H9 (cell line): Measurements from ENCODE around the gene FAM120A. TPM values are rescaled to one million over a fixed set of nuclear protein-coding genes. Genes with fewer than 3 reads are reported as not detected.

Experiments
- DNase-seq: peaks from one replicate; pipeline ENCODE4 v3.0.0-alpha.2; 2017
- H2AFZ ChIP-seq: one replicate; pipeline ENCODE4 v1.6.1; 2013; ENCODE audit warnings: mild to moderate bottlenecking, low read length, control low read depth, moderate library complexity
- H2AK5ac ChIP-seq: 2 replicates; pipeline ENCODE4 v1.6.1; 2013; ENCODE audit warnings: low read length, control low read depth, mixed read lengths; ENCODE audit not compliant: insufficient read length
- H2BK120ac ChIP-seq: one replicate; pipeline ENCODE4 v1.6.1; 2013; ENCODE audit warnings: low read depth, mild to moderate bottlenecking, low read length, control low read depth, inconsistent platforms; ENCODE audit not compliant: poor library complexity, severe bottlenecking
- H2BK12ac ChIP-seq: 2 replicates; pipeline ENCODE4 v1.6.1; 2013; ENCODE audit warnings: low read length, control low read depth, mixed read lengths, low read depth; ENCODE audit not compliant: insufficient read length
- H2BK15ac ChIP-seq: 2 replicates; pipeline ENCODE4 v1.6.1; 2013; ENCODE audit warnings: low read depth, low read length, control low read depth
- H2BK20ac ChIP-seq: one replicate; pipeline ENCODE4 v1.6.1; 2013; ENCODE audit warnings: low read depth, mild to moderate bottlenecking, low read length, control low read depth, inconsistent platforms; ENCODE audit not compliant: poor library complexity, severe bottlenecking
- H2BK5ac ChIP-seq: 2 replicates; pipeline ENCODE4 v1.6.1; 2013; ENCODE audit warnings: low read length, control low read depth, mixed read lengths; ENCODE audit not compliant: insufficient read length
- H3K14ac ChIP-seq: 2 replicates; pipeline ENCODE4 v1.6.1; 2013; ENCODE audit warnings: low read length, control low read depth; ENCODE audit not compliant: insufficient read depth
- H3K18ac ChIP-seq: 2 replicates; pipeline ENCODE4 v1.6.1; 2013; ENCODE audit warnings: low read depth, mild to moderate bottlenecking, mixed read lengths, low read length, control low read depth; ENCODE audit not compliant: insufficient read length
- H3K23ac ChIP-seq: 2 replicates; pipeline ENCODE4 v1.6.1; 2013; ENCODE audit warnings: low read length, control low read depth, mixed read lengths, low read depth; ENCODE audit not compliant: insufficient read length
- H3K23me2 ChIP-seq: 2 replicates; pipeline ENCODE4 v1.6.1; 2013; ENCODE audit warnings: low read depth, mild to moderate bottlenecking, mixed read lengths, low read length, control low read depth; ENCODE audit not compliant: insufficient read length, poor library complexity, severe bottlenecking
- H3K27ac ChIP-seq: 2 replicates; pipeline ENCODE4 v1.5.1; 2013; ENCODE audit warnings: low read length, control low read depth, mixed read lengths, low read depth; ENCODE audit not compliant: insufficient read length
- H3K27me3 ChIP-seq: 2 replicates; pipeline ENCODE4 v1.6.1; 2013; ENCODE audit warnings: low read length, control low read depth, inconsistent platforms; ENCODE audit not compliant: insufficient read depth
- H3K4ac ChIP-seq: 2 replicates; pipeline ENCODE4 v1.6.1; 2013; ENCODE audit warnings: low read depth, mild to moderate bottlenecking, control low read depth, inconsistent platforms, low read length, moderate library complexity
- H3K4me1 ChIP-seq: 2 replicates; pipeline ENCODE4 v1.6.1; 2013; ENCODE audit warnings: low read length, control low read depth, inconsistent platforms; ENCODE audit not compliant: insufficient read depth
- H3K4me2 ChIP-seq: 2 replicates; pipeline ENCODE4 v1.6.1; 2013; ENCODE audit warnings: low read length, control low read depth, mixed read lengths; ENCODE audit not compliant: insufficient read length, insufficient read depth
- H3K56ac ChIP-seq: 2 replicates; pipeline ENCODE4 v1.6.1; 2013; ENCODE audit warnings: low read depth, mild to moderate bottlenecking, mixed read lengths, low read length, control low read depth; ENCODE audit not compliant: insufficient read length
- H3K79me1 ChIP-seq: 2 replicates; pipeline ENCODE4 v1.6.1; 2013; ENCODE audit warnings: low read depth, mild to moderate bottlenecking, moderate library complexity, low read length, control low read depth, inconsistent platforms; ENCODE audit not compliant: insufficient read depth, poor library complexity, severe bottlenecking
- H3K79me2 ChIP-seq: 2 replicates; pipeline ENCODE4 v1.6.1; 2013; ENCODE audit warnings: low read length, control low read depth, inconsistent platforms; ENCODE audit not compliant: insufficient read depth
- H3K9ac ChIP-seq: 2 replicates; pipeline ENCODE4 v1.6.1; 2013; ENCODE audit warnings: low read length, control low read depth, mixed read lengths; ENCODE audit not compliant: insufficient read length; ENCODE audit errors: extremely low read depth
- H3K9me3 ChIP-seq: one replicate; pipeline ENCODE4 v1.6.1; 2013; ENCODE audit warnings: low read depth, low read length, inconsistent platforms; ENCODE audit not compliant: control insufficient read depth
- H3T11ph ChIP-seq: one replicate; pipeline ENCODE4 v1.6.1; 2013; ENCODE audit warnings: mild to moderate bottlenecking, low read length, control low read depth, inconsistent platforms
- H4K20me1 ChIP-seq: one replicate; pipeline ENCODE4 v1.6.1; 2013; ENCODE audit not compliant: control insufficient read depth, insufficient read length, insufficient read depth
- H4K5ac ChIP-seq: 2 replicates; pipeline ENCODE4 v1.6.1; 2013; ENCODE audit warnings: low read depth, mild to moderate bottlenecking, mixed read lengths, low read length, control low read depth; ENCODE audit not compliant: insufficient read length
- H4K8ac ChIP-seq: replicated peaks from 2 replicates; pipeline ENCODE4 v1.6.1; 2013; ENCODE audit warnings: low read length, control low read depth, mixed read lengths, low read depth; ENCODE audit not compliant: insufficient read length
- H4K91ac ChIP-seq: 2 replicates; pipeline ENCODE4 v1.6.1; 2013; ENCODE audit warnings: low read depth, mild to moderate bottlenecking, moderate library complexity, mixed read lengths, low read length, control low read depth; ENCODE audit not compliant: insufficient read length
- H3K27ac Mint-ChIP-seq, 3 experiments: 2 replicates in 2 of 3; 3 replicates in 1 of 3; pipeline ENCODE4 v1.8.0; 2020 to 2021; ENCODE audit warnings: mixed read lengths in 3 of 3, mild to moderate bottlenecking in 1 of 3, moderate library complexity in 1 of 3
- H3K27me3 Mint-ChIP-seq: 2 replicates; pipeline ENCODE4 v1.8.0; 2021; ENCODE audit warnings: low read depth, mild to moderate bottlenecking, moderate library complexity, mixed read lengths
- H3K36me3 Mint-ChIP-seq, 3 experiments: 2 replicates in 2 of 3; 3 replicates in 1 of 3; pipeline ENCODE4 v1.8.0; 2020 to 2021; ENCODE audit warnings: low read depth in 3 of 3, mixed read lengths in 3 of 3; ENCODE audit not compliant: insufficient read depth in 1 of 3
- H3K4me1 Mint-ChIP-seq, 2 experiments: 2 replicates each; pipeline ENCODE4 v1.8.0; 2020; ENCODE audit warnings: mixed read lengths in 2 of 2
- H3K4me3 Mint-ChIP-seq, 2 experiments: 2 replicates in 1 of 2; 3 replicates in 1 of 2; pipeline ENCODE4 v1.8.0; 2020 to 2021; ENCODE audit warnings: mild to moderate bottlenecking in 2 of 2, mixed read lengths in 2 of 2, moderate library complexity in 1 of 2
- H3K9me3 Mint-ChIP-seq, 2 experiments: 2 replicates in 1 of 2; 3 replicates in 1 of 2; pipeline ENCODE4 v1.8.0; 2020; ENCODE audit warnings: mild to moderate bottlenecking in 2 of 2, mixed read lengths in 2 of 2, moderate library complexity in 1 of 2
- CTCF ChIP-seq: fragments of 200-600 bp; sonication (generic); conservative IDR thresholded peaks from 3 replicates; pipeline ENCODE4 v1.8.0; 2021; ENCODE audit warnings: antibody characterized with exemption, mild to moderate bottlenecking
- WGBS: extraction: QIAGEN DNeasy Blood & Tissue Kit; methylation state at CpG from one replicate; pipeline ENCODE4 v1.1.7; 2013; ENCODE audit warnings: missing lambda C conversion rate, low lambda C conversion rate, mixed read lengths; ENCODE audit not compliant: insufficient read length; ENCODE audit errors: extremely low coverage; 5-methylcytosine and 5-hydroxymethylcytosine counted together
- total RNA-seq: library from RNA; stranded (reverse); gene quantifications from 2 replicates; pipeline ENCODE4 v1.2.1, GENCODE V29; 2021

FAM120A gene
- total RNA-seq, 1 experiment from 2014 or later, result 57.7 TPM

GRCh38 chr9:93557366-93558137, 106.1 kb downstream of the FAM120A start:
- H4K5ac ChIP-seq, result no peak overlapping the region
- no peak overlapping the region for H2AK5ac ChIP-seq
- no peaks in the 10 kb centered on the region for H3K27me3 ChIP-seq
- H3K4ac ChIP-seq, result no peak overlapping the region
- no peaks in the 10 kb centered on the region for H3K27me3 Mint-ChIP-seq
- no peaks in the 10 kb centered on the region for H3K79me2 ChIP-seq
- TF ChIP-seq CTCF, result no peak
- H4K91ac ChIP-seq, result no peak overlapping the region
- no peak overlapping the region for H3K14ac ChIP-seq
- no peak for DNase-seq
- H3K9me3 Mint-ChIP-seq, result no peaks in the 10 kb centered on the region
- no peak overlapping the region for H2BK120ac ChIP-seq
- H2AFZ ChIP-seq, result no peak overlapping the region
- no peak overlapping the region for H2BK5ac ChIP-seq
- no peaks in the 10 kb centered on the region for H3K79me1 ChIP-seq
- WGBS, result no CpG with 5 or more reads among the region's 15 CpGs
- peaks cover 19 to 72% (median 44%) of the 10 kb centered on the region in 3 experiments; a peak in 6 of 7 replicates for H3K36me3 Mint-ChIP-seq
- no peak overlapping the region for H3T11ph ChIP-seq
- H2BK20ac ChIP-seq, result no peak overlapping the region
- H3K4me2 ChIP-seq, result no peak overlapping the region
- no peak overlapping the region for H3K4me3 Mint-ChIP-seq
- H3K4me1 Mint-ChIP-seq, result peaks cover 14 to 15% of the 10 kb centered on the region in 2 experiments
- H3K27ac ChIP-seq, result no peak overlapping the region
- H4K20me1 ChIP-seq, result no peaks in the 10 kb centered on the region
- no peak overlapping the region for H3K18ac ChIP-seq
- H3K27ac Mint-ChIP-seq, result no peak overlapping the region
- no peaks in the 10 kb centered on the region for H3K4me1 ChIP-seq
- H3K23ac ChIP-seq, result no peak overlapping the region
- H4K8ac ChIP-seq, result no peak overlapping the region
- no peak overlapping the region for H2BK12ac ChIP-seq
- no peaks in the 10 kb centered on the region for H3K23me2 ChIP-seq
- H3K9me3 ChIP-seq, result no peaks in the 10 kb centered on the region
- H3K9ac ChIP-seq, result no peak overlapping the region
- H2BK15ac ChIP-seq, result no peak overlapping the region
- H3K56ac ChIP-seq, result no peak overlapping the region
